ENCODE results near the gene HASPIN. TPM values are rescaled to one million over a fixed set of nuclear protein-coding genes. Genes with fewer than 3 reads are reported as not detected.
"Not testable (repeated sequence)": the region's sequence is repeated elsewhere in the genome, so short reads cannot be mapped to it uniquely, and the experiment has no call there.

HASPIN gene
- total and polyA plus RNA-seq, 2 of the 13 experiments (the other 11 are each of a cell fraction or from before 2014, with no cell fraction given), result 2.7 to 8.1 TPM

DNA sequence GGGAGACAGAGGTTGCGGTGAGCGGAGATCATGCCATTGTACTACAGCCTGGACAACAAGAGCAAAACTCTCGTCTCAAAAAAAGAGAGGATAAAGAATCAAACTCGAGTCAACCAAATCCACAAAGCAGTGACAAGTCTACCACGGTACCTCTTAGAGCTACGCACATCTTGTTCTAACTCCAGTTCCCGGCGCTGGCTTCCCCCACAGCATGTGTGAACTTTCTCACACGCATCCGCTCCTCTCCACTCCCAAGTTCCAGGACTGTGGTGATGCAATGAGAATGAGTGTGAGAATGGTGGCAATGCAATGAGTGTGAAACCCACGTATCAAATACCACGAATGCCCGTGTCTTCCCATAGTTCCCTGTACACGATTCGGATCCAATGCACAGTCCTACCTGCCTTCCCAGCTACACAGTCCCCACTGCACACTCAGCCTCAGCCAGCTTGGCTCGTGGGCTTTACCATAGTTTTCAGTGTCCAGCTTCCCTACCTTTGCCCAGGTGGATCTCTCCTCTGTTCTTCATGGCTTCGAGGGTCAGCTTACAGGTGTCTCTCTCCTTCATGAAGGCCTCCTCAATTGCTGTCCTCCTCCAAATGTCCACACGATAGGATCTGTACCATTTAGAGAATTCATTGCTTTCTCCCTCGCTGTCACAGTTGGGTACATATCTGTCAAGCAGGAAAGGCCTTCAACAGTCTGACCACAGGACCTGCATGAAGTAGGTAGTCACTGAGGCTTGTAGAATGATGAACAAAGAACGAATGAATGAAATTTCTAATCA lies 18.6 kb upstream of the HASPIN start (continued):
- TF ChIP-seq, protein P1, sequence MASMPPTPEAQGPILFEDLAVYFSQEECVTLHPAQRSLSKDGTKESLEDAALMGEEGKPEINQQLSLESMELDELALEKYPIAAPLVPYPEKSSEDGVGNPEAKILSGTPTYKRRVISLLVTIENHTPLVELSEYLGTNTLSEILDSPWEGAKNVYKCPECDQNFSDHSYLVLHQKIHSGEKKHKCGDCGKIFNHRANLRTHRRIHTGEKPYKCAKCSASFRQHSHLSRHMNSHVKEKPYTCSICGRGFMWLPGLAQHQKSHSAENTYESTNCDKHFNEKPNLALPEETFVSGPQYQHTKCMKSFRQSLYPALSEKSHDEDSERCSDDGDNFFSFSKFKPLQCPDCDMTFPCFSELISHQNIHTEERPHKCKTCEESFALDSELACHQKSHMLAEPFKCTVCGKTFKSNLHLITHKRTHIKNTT (CRISPR knock-in tag; IDR thresholded peaks at IDR 0.05), result no peak

DNA sequence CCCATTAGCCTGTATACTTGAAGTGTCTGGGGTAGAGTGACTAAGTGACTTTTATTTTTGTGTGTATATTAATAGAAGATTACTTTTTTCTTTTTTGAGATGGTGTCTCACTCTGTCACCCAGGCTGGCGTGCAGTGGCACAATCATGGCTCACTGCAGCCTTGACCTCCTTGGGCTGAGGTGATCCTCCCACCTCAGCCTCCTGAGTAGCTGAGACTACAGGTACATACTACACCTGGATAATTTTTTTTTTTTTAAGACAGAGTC lies 18.1 kb upstream of the HASPIN start:
- H2AFZ ChIP-seq (ENCODE audit: low read length); intact Hi-C loops (cut with micrococcal nuclease; ENCODE audit: unreplicated experiment); in situ Hi-C loops (cut with HindIII; ENCODE audit: extremely low pct_ligation_motif_present, low pct_unique_long_range_greater_than_20kb): not testable (repeated sequence)

DNA sequence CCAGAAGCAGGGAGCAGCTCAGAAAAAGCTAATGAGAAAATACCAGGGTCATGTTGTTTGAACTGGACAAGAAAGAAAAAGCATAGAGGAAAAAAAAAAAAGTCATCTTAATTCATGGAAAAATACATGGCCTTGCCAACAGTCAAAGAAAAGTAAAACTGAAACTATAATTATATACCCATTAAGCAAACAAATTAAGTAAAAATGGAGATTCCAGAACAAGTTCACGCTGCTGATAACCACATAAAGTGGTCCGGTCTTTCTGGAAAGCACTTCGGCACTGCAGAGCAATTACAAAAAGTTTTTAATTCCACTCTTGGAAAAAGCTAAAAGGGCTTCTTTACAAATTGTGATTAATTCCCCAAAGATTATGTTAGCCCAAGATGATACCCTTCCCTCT lies 15.3 kb upstream of the HASPIN start:
- Histone ChIP-seq H4K20me1 (ENCODE audit: insufficient read depth, low read length) (no peaks in the 10 kb centered on the region), H3K79me2 (ENCODE audit: insufficient read depth, low read length) (no peaks in the 10 kb centered on the region), H3K9me3 (ENCODE audit: low read length) (no peaks in the 10 kb centered on the region), H3K27me3 (ENCODE audit: control insufficient read depth in 1 of 2, insufficient read depth in 2 of 2, low read length in 2 of 2) (peaks cover 0 to 3% of the 10 kb centered on the region in 2 experiments; a peak in 1 of 5 replicates), H3K4me3 (replicated peaks in 1 of 3; ENCODE audit: insufficient read depth in 1 of 3, low read depth in 2 of 3, low read length in 3 of 3) (no peak overlapping the region), H3K4me1 (ENCODE audit: insufficient read depth, low read length) (no peaks in the 10 kb centered on the region), H2AFZ (ENCODE audit: low read length) (no peak overlapping the region), H3K4me2 (ENCODE audit: low read depth, low read length) (no peak overlapping the region), H3K36me3 (replicated peaks in 1 of 2; ENCODE audit: control insufficient read depth in 1 of 2, insufficient read depth in 2 of 2, low read length in 2 of 2) (no peaks in the 10 kb centered on the region), H3K27ac (ENCODE audit: extremely low read length, insufficient read depth, low read length) (no peak overlapping the region), H3K9ac (ENCODE audit: insufficient read depth, low read depth, low read length) (no peak overlapping the region)
- FAIRE-seq (no peak), ATAC-seq (no peak), DNase-seq (ENCODE audit: low spot score) (no peak)
- ChIA-PET POLR2A (no interaction called here), CTCF (ENCODE audit: low intra/inter-chr PET ratio, low total read pairs) (no interaction called here)
- intact Hi-C loops (cut with micrococcal nuclease; ENCODE audit: unreplicated experiment), result no loop called here
- in situ Hi-C loops (cut with HindIII; ENCODE audit: extremely low pct_ligation_motif_present, low pct_unique_long_range_greater_than_20kb), result no loop called here
- TF ChIP-seq ZFP62 (CRISPR knock-in tag; IDR thresholded peaks at IDR 0.05) (no peak), ZBTB21 (CRISPR knock-in tag; IDR thresholded peaks at IDR 0.05) (no peak), SP1 (IDR thresholded peaks at IDR 0.05) (no peak), SP1 (CRISPR knock-in tag; IDR thresholded peaks at IDR 0.05) (no peak), CEBPG (CRISPR knock-in tag; IDR thresholded peaks at IDR 0.05) (no peak), FOXA3 (CRISPR knock-in tag; IDR thresholded peaks at IDR 0.05) (no peak)
- TF ChIP-seq, protein P2, sequence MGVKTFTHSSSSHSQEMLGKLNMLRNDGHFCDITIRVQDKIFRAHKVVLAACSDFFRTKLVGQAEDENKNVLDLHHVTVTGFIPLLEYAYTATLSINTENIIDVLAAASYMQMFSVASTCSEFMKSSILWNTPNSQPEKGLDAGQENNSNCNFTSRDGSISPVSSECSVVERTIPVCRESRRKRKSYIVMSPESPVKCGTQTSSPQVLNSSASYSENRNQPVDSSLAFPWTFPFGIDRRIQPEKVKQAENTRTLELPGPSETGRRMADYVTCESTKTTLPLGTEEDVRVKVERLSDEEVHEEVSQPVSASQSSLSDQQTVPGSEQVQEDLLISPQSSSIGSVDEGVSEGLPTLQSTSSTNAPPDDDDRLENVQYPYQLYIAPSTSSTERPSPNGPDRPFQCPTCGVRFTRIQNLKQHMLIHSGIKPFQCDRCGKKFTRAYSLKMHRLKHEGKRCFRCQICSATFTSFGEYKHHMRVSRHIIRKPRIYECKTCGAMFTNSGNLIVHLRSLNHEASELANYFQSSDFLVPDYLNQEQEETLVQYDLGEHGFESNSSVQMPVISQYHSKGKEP (CRISPR knock-in tag; IDR thresholded peaks at IDR 0.05), result no peak
- BruUV-seq (replicated peaks), result no TSS peak
- 74% methylated on average over 3 of the region's 3 CpGs for WGBS (ENCODE audit: low lambda C conversion rate)

More for the DNA sequence above, 18.1 kb upstream of the HASPIN start:
- FAIRE-seq; H3K79me2 ChIP-seq (ENCODE audit: insufficient read depth, low read length); DNase-seq (ENCODE audit: low spot score); H4K20me1 ChIP-seq (ENCODE audit: insufficient read depth, low read length); ATAC-seq; H3K4me3 ChIP-seq (replicated peaks in 1 of 3; ENCODE audit: insufficient read depth in 1 of 3, low read depth in 2 of 3, low read length in 3 of 3); H3K4me2 ChIP-seq (ENCODE audit: low read depth, low read length); POLR2A ChIA-PET; H3K9me3 ChIP-seq (ENCODE audit: low read length); H3K4me1 ChIP-seq (ENCODE audit: insufficient read depth, low read length); H3K27me3 ChIP-seq (ENCODE audit: control insufficient read depth in 1 of 2, insufficient read depth in 2 of 2, low read length in 2 of 2); H3K27ac ChIP-seq (ENCODE audit: extremely low read length, insufficient read depth, low read length); BruUV-seq (replicated peaks); H3K9ac ChIP-seq (ENCODE audit: insufficient read depth, low read depth, low read length); CTCF ChIA-PET (ENCODE audit: low intra/inter-chr PET ratio, low total read pairs); H3K36me3 ChIP-seq (replicated peaks in 1 of 2; ENCODE audit: control insufficient read depth in 1 of 2, insufficient read depth in 2 of 2, low read length in 2 of 2): not testable (repeated sequence)
- 68% methylated on average over 1 of the region's 1 CpG for WGBS (ENCODE audit: low lambda C conversion rate)

Data from HepG2 (cell line).